Subcutaneous abdominal adipose tissue (tissue), 5 donors: ENCODE results near the gene NRG3.

Experiments
- H3K27ac ChIP-seq: one replicate; pipeline ENCODE4 v1.7.0; 2013; ENCODE audit warnings: low read depth, mild to moderate bottlenecking, inconsistent platforms, low read length, moderate library complexity
- H3K27me3 ChIP-seq, 5 donors: one replicate each; pipeline ENCODE4 v1.7.0; 2013; ENCODE audit warnings: low read length in 5 of 5, inconsistent platforms in 1 of 5; ENCODE audit not compliant: control insufficient read depth in 5 of 5, insufficient read depth in 4 of 5
- H3K36me3 ChIP-seq, 5 donors: one replicate each; pipeline ENCODE4 v1.7.0; 2013; ENCODE audit warnings: low read length in 5 of 5; ENCODE audit not compliant: control insufficient read depth in 5 of 5, insufficient read depth in 5 of 5
- H3K4me1 ChIP-seq, 5 donors: one replicate each; pipeline ENCODE4 v1.7.0; 2013; ENCODE audit warnings: low read length in 5 of 5, mild to moderate bottlenecking in 3 of 5, moderate library complexity in 1 of 5; ENCODE audit not compliant: control insufficient read depth in 5 of 5, insufficient read depth in 5 of 5
- H3K4me3 ChIP-seq, 5 donors: one replicate each; pipeline ENCODE4 v1.7.0; 2013; ENCODE audit warnings: low read length in 5 of 5, low read depth in 1 of 5
- H3K9ac ChIP-seq, 5 donors: one replicate each; pipeline ENCODE4 v1.7.0; 2013; ENCODE audit warnings: low read length in 5 of 5, mild to moderate bottlenecking in 4 of 5, moderate library complexity in 3 of 5
- H3K9me3 ChIP-seq, 5 donors: one replicate each; pipeline ENCODE4 v1.7.0; 2013; ENCODE audit warnings: low read length in 5 of 5; ENCODE audit not compliant: control insufficient read depth in 5 of 5
- donor health status: healthy.
- donor health status: healthy.
- donor health status: healthy.
- donor health status: healthy.
- donor health status: healthy.

The NRG3 gene

DNA sequence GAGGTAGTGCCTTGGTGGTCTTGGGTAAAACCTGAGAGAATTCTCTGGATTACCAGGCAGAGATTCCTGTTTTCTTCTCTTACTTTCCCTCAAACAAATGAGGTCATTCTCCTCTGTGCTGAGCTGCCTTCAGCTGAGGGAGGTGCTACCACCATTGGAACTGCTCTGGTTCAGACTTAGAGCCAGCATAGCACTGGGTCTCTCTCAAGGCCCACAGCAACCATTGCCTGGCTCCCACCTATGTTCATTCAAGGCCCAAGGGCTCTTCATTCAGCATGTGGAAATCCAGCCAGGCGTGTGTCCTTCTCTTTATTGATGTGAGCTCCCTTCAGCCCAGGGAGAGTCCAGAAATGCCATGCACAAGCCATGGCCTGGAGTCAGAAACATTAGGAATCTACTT is 261.1 kb downstream of the NRG3 start:
- no peaks in the 10 kb centered on the region for H3K4me1 ChIP-seq
- no peak overlapping the region for H3K27ac ChIP-seq
- H3K9me3 ChIP-seq = peaks cover 0 to 7% (median 0%) of the 10 kb centered on the region in 5 donors
- no peak overlapping the region for H3K9ac ChIP-seq
- no peaks in the 10 kb centered on the region for H3K27me3 ChIP-seq
- no peak overlapping the region for H3K4me3 ChIP-seq
- H3K36me3 ChIP-seq = no peaks in the 10 kb centered on the region

DNA sequence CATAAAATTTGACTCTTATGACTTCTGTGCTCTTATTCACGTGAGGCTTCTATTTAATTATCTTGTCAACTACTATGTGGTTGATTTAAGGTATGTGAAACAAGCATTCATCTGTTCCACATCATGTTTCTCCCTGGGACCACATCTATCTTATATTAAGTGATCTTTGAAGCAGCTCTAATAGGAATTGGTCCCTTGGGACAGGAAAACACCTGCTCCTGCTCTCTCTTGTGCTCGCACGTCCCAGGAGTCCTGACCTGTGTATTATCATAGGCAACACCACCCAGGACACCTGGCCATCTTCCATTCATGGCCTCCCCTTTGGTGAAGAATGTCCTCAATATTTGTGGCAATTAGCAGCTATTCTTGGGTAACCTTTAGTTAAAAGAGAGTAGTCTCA is 269.2 kb downstream of the NRG3 start:
- Histone ChIP-seq H3K4me1 (no peaks in the 10 kb centered on the region), H3K9ac (no peak overlapping the region), H3K4me3 (no peak overlapping the region), H3K36me3 (no peaks in the 10 kb centered on the region), H3K27me3 (no peaks in the 10 kb centered on the region), H3K9me3 (no peaks in the 10 kb centered on the region), H3K27ac (no peak overlapping the region)

DNA sequence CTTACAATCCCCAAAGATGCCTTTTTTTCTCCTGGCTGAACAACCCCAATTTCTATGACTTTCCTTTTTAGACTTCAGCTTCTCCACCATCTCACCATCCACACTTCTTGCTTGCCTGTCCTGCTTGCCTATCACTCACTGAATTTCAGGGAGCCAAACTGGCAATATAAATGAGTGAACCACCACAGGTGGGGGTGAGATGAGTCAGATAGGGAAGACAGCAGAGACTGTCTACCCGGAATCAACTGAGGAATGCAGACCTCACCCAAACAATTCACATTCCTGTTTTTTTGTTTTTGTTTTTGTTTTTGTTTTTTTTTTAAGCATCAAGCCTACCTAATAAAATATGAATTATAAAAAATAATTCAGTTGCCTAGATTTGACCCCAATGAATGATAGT is 273.8 kb downstream of the NRG3 start:
- Histone ChIP-seq H3K4me1 (peaks cover 0 to 5% (median 0%) of the 10 kb centered on the region in 5 donors), H3K9ac (no peak overlapping the region), H3K4me3 (no peak overlapping the region), H3K27ac (no peak overlapping the region), H3K27me3 (no peaks in the 10 kb centered on the region), H3K9me3 (no peaks in the 10 kb centered on the region), H3K36me3 (no peaks in the 10 kb centered on the region)

DNA sequence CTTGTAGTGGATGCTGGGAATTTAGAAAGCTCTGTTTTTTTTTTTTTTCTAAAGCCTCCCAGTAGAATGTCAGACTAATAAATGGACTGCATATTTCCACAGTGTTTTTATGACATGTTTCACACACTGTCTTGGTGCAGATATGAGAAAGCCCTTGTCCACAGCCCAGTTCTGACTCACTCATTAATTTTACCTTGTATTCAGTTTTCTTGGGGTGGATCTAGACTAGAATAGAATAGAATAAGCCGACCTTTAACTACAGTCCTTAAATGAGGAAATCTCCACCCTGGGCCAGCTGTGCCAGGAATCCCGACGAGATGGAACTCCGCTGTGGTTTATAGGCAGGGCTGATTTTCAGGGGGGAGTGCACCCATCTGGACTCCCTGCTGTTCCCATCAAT is 274.7 kb downstream of the NRG3 start:
- H3K4me3 ChIP-seq = no peak overlapping the region

DNA sequence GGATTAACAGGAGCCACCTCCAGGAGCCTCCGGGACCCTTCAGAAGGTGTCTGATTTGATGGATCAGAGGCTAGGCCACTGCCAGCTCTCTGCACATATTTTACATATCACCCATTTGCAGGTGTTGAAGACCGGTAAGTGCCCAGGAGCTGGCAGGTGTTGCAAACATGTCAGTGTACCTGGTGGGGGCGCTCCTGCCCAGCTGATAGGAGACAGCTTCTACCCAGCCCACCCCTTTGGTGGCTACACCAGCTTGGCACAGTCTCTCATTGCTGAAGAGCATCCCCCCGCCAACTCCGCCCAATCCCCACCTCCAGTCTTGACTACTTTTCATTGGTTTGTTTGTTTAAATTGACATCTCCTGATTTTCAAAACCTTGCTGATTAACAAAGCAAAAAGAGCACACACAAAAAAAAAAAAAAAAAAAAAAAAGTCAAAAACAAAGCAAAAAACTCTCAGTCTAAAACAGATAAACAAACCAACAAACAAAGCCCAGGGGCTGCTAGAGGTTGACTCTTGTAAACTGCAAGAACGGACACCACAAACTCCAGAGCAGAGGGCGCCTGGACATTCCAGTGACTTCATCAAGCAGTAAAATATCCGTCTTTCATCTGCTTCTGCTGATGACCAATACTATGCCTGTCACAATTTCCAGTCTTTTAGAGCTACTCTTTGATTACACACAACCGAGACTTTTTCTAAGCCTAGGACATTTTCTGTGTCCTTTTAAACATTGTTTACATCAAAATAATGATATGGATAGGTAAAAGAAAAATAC is 275.3 kb downstream of the NRG3 start:
- Histone ChIP-seq H3K27ac (no peak overlapping the region), H3K36me3 (no peaks in the 10 kb centered on the region), H3K4me1 (peaks cover 0 to 5% (median 0%) of the 10 kb centered on the region in 5 donors), H3K9ac (no peak overlapping the region), H3K4me3 (no peak overlapping the region), H3K9me3 (no peaks in the 10 kb centered on the region), H3K27me3 (no peaks in the 10 kb centered on the region)

More for the DNA sequence above, 274.7 kb downstream of the NRG3 start:
- Histone ChIP-seq H3K27me3 (no peaks in the 10 kb centered on the region), H3K27ac (no peak overlapping the region), H3K9ac (no peak overlapping the region), H3K4me1 (peaks cover 0 to 5% (median 0%) of the 10 kb centered on the region in 5 donors), H3K9me3 (no peaks in the 10 kb centered on the region), H3K36me3 (no peaks in the 10 kb centered on the region)

DNA sequence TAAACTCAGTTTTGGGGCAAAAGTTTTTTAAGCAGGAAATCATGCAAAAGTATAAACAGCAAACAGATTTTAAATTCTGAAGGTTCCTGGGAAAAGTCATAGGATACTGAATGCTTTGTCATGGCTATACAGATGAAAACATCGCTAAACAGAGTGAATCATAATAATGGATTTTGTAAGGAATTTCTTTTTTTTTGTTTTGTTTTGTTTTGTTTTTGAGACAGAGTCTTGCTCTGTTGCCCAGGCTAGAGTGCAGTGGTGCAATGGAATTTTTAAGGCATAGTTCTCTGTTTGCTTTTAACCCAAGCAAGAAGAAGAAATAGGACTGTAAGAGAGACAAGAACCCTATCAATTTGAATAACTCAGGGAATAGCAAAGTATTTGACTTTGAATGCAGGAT is 285.3 kb downstream of the NRG3 start:
- Histone ChIP-seq H3K27ac (no peak overlapping the region), H3K27me3 (no peaks in the 10 kb centered on the region), H3K4me3 (no peak overlapping the region), H3K9me3 (no peaks in the 10 kb centered on the region), H3K9ac (no peak overlapping the region), H3K36me3 (no peaks in the 10 kb centered on the region), H3K4me1 (no peaks in the 10 kb centered on the region)

DNA sequence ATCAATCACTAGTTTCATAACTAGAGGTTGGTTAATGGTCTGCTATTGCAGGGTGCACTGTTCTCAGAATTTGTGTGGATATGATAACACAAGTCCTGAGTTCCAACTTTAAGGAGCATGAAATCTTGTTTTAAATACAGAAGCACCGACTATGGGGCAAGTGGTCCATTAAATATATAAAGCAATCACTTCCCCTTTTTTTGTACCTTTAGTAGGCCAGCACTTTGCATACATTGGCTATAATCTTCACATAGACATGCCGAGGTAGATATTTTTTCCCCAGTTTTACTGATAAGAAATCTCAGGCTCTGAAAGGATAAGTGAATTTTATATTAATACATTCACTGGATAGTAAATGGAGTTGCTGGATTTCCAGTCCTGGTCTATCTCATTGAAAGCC is 286.3 kb downstream of the NRG3 start:
- no peaks in the 10 kb centered on the region for H3K36me3 ChIP-seq
- no peak overlapping the region for H3K4me3 ChIP-seq

DNA sequence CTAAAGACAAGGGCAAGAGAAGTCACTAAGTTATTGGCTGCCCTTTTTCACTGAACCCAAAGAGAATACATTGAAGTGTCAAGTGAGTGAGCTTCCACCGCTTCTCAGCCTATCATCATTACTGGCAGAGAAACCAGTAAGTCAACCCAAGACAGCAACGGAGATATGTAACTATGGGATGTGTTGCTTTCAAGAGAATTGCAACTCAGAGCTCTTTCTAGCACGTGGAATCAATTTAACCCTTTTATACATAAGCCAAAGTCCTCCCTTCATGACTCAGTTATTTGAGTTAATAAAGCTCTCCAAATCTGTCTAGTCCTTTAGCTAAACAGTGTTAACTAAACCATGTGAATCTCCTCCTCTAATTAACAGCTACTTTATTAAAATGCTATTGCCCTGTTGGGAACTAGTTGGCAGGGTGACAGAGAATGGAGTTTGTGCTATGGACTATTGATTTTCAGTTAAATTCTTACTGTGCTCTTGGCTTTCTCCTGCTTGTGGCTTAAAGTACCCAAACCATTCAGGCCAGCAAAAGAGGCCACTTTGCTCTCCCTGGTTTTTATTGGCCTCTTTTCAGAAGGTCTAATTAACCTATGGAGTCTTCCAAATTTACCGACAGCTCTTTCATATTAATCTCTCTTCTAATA is 287.7 kb downstream of the NRG3 start:
- H3K4me3 ChIP-seq = no peak overlapping the region
- no peaks in the 10 kb centered on the region for H3K9me3 ChIP-seq
- no peaks in the 10 kb centered on the region for H3K27me3 ChIP-seq
- H3K9ac ChIP-seq = no peak overlapping the region
- no peak overlapping the region for H3K27ac ChIP-seq
- H3K36me3 ChIP-seq = no peaks in the 10 kb centered on the region
- no peaks in the 10 kb centered on the region for H3K4me1 ChIP-seq

More for the DNA sequence above, 286.3 kb downstream of the NRG3 start:
- Histone ChIP-seq H3K9ac (no peak overlapping the region), H3K9me3 (no peaks in the 10 kb centered on the region), H3K4me1 (no peaks in the 10 kb centered on the region), H3K27ac (no peak overlapping the region), H3K27me3 (no peaks in the 10 kb centered on the region)

DNA sequence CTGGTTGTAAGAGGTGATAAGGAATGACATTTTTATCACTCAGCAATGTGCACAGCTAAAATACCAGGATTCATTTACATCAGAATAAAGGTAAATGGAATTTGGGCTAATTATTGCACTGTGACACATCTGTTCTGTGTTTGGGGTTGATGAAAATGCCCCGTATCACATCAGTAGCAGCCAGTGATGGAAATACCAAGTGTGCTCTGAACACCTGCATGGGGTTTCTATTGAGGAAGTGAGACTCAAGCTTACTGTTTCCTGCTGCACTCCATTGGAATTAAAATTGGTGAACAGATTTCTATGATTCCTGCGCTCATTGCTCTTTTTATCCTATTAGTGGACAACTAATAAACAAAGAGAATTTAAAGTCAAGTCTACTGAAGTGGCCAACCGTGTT is 296.9 kb downstream of the NRG3 start:
- Histone ChIP-seq H3K27me3 (no peaks in the 10 kb centered on the region), H3K27ac (no peak overlapping the region)

DNA sequence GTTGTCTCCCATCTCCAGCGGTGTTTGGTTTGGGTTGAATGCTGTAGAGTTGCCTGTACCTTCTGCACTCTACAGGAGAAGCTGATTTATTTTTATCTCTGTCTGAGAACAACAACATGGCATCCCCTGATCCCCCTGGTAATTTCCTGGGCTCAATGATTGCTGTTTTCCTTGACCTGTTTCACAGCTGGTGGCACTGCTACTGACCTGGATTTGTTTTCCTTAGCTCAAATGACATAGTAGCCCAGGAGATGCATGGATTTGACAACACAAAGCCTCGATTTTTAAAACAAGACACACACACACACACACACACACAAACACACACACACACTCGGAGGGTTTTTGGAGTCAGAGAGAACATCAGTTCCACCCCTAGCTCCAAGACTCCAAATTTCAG is 301.6 kb downstream of the NRG3 start:
- Histone ChIP-seq H3K9ac (no peak overlapping the region), H3K9me3 (peaks cover 0 to 3% (median 0%) of the 10 kb centered on the region in 5 donors), H3K27me3 (no peaks in the 10 kb centered on the region), H3K36me3 (no peaks in the 10 kb centered on the region), H3K4me3 (no peak overlapping the region), H3K4me1 (no peaks in the 10 kb centered on the region), H3K27ac (no peak overlapping the region)

More for the DNA sequence above, 296.9 kb downstream of the NRG3 start:
- no peaks in the 10 kb centered on the region for H3K4me1 ChIP-seq
- H3K9me3 ChIP-seq = no peaks in the 10 kb centered on the region
- H3K36me3 ChIP-seq = no peaks in the 10 kb centered on the region
- H3K9ac ChIP-seq = no peak overlapping the region
- no peak overlapping the region for H3K4me3 ChIP-seq
